Endothelial cell (in vitro differentiated cells): ENCODE results near the gene SPATA3. TPM values are rescaled to one million over a fixed set of nuclear protein-coding genes. Genes with fewer than 3 reads are reported as not detected.

Experiments
- DNase-seq: peaks from one replicate; pipeline ENCODE4 v3.0.0; 2021; ENCODE audit warnings: low spot score
- H3K27ac Mint-ChIP-seq: one replicate; pipeline ENCODE4 v1.8.0; 2021; ENCODE audit warnings: mixed read lengths, inconsistent platforms; ENCODE audit not compliant: unreplicated experiment
- H3K27me3 Mint-ChIP-seq: one replicate; pipeline ENCODE4 v1.8.0; 2021; ENCODE audit warnings: mild to moderate bottlenecking, moderate library complexity, mixed read lengths, inconsistent platforms; ENCODE audit not compliant: unreplicated experiment
- H3K36me3 Mint-ChIP-seq: one replicate; pipeline ENCODE4 v1.8.0; 2021; ENCODE audit warnings: mild to moderate bottlenecking, low read depth, mixed read lengths, inconsistent platforms; ENCODE audit not compliant: unreplicated experiment
- H3K4me1 Mint-ChIP-seq: one replicate; pipeline ENCODE4 v1.8.0; 2021; ENCODE audit warnings: mild to moderate bottlenecking, mixed read lengths, inconsistent platforms; ENCODE audit not compliant: unreplicated experiment
- H3K4me3 Mint-ChIP-seq: one replicate; pipeline ENCODE4 v1.8.0; 2021; ENCODE audit warnings: mild to moderate bottlenecking, mixed read lengths, inconsistent platforms; ENCODE audit not compliant: unreplicated experiment
- H3K9me3 Mint-ChIP-seq: one replicate; pipeline ENCODE4 v1.8.0; 2021; ENCODE audit warnings: mixed read lengths, inconsistent platforms; ENCODE audit not compliant: unreplicated experiment
- total RNA-seq: library from RNA; stranded (reverse); fragmentation: NEBNext Ultra II Directional; extraction: Animal tissue kit (Norgen Biotek cat#: 25700); gene quantifications from one replicate; pipeline ENCODE4 v1.2.1, GENCODE V29; 2021; ENCODE audit not compliant: unreplicated experiment
- TF ChIP-seq, protein P1 (sequence below): fragments of 200-600 bp; sonication (generic); IDR thresholded peaks from one replicate; pipeline ENCODE4 v1.5.0; 2021; ENCODE audit warnings: antibody characterized with exemption; ENCODE audit not compliant: unreplicated experiment

The SPATA3 gene
- total RNA-seq, 1 donor from 2014 or later = not detected

DNA sequence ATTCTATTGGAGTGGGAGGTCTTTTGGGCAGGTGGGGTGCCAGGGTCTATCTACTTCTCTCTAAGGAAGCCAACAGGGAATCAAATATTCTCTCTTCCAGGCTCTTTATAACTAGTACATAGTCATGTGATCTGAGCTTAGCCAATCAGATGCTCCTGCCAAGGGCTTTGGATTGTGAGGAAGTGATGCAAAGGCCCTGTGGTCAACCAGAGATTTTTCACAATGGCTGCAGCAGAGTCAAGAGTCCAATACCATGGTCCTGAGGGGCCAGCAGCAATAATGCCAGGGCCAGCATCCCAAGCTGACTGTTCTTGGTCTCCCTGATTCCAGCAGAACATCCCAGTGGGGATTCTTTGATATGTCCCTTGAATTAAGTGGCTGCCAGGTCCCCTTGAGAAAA, 33.0 kb downstream of the SPATA3 start:
- Mint-ChIP-seq H3K4me1 (peaks cover 10% of the 10 kb centered on the region), H3K27me3 (peaks cover 5% of the 10 kb centered on the region), H3K9me3 (no peaks in the 10 kb centered on the region), H3K27ac (no peak overlapping the region), H3K4me3 (no peak overlapping the region), H3K36me3 (no peaks in the 10 kb centered on the region)
- TF ChIP-seq, protein P1, sequence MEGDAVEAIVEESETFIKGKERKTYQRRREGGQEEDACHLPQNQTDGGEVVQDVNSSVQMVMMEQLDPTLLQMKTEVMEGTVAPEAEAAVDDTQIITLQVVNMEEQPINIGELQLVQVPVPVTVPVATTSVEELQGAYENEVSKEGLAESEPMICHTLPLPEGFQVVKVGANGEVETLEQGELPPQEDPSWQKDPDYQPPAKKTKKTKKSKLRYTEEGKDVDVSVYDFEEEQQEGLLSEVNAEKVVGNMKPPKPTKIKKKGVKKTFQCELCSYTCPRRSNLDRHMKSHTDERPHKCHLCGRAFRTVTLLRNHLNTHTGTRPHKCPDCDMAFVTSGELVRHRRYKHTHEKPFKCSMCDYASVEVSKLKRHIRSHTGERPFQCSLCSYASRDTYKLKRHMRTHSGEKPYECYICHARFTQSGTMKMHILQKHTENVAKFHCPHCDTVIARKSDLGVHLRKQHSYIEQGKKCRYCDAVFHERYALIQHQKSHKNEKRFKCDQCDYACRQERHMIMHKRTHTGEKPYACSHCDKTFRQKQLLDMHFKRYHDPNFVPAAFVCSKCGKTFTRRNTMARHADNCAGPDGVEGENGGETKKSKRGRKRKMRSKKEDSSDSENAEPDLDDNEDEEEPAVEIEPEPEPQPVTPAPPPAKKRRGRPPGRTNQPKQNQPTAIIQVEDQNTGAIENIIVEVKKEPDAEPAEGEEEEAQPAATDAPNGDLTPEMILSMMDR = no peak
- DNase-seq = no peak

GRCh38 chr2:231029563-231029962, 33.6 kb downstream of the SPATA3 start:
- TF ChIP-seq, protein P1 = no peak
- no peak for DNase-seq

GRCh38 chr2:231030725-231031124, 34.8 kb downstream of the SPATA3 start:
- DNase-seq = no peak
- Mint-ChIP-seq H3K27me3 (peaks cover 8% of the 10 kb centered on the region), H3K4me1 (peaks cover 11% of the 10 kb centered on the region), H3K27ac (no peak overlapping the region), H3K9me3 (no peaks in the 10 kb centered on the region), H3K4me3 (no peak overlapping the region), H3K36me3 (no peaks in the 10 kb centered on the region)
- TF ChIP-seq, protein P1 = no peak

More at GRCh38 chr2:231029563-231029962, 33.6 kb downstream of the SPATA3 start:
- Mint-ChIP-seq H3K9me3 (no peaks in the 10 kb centered on the region), H3K36me3 (no peaks in the 10 kb centered on the region), H3K27me3 (peaks cover 8% of the 10 kb centered on the region), H3K4me1 (peaks cover 11% of the 10 kb centered on the region), H3K27ac (no peak overlapping the region), H3K4me3 (no peak overlapping the region)

- no peaks in the 10 kb centered on the region for H3K9me3 Mint-ChIP-seq
- H3K27ac Mint-ChIP-seq = no peak overlapping the region
- H3K27me3 Mint-ChIP-seq = peaks cover 9% of the 10 kb centered on the region
- no peak overlapping the region for H3K4me3 Mint-ChIP-seq
- no peak for DNase-seq
- peaks cover 11% of the 10 kb centered on the region for H3K4me1 Mint-ChIP-seq
- H3K36me3 Mint-ChIP-seq = no peaks in the 10 kb centered on the region
- TF ChIP-seq, protein P1 = no peak
Measured at GRCh38 chr2:231032575-231033140, 36.7 kb downstream of the SPATA3 start.
